Esophagus muscularis mucosa (tissue), 4 donors: Measurements from ENCODE around the gene LGALS12. TPM values are rescaled to one million over a fixed set of nuclear protein-coding genes. Genes with fewer than 3 reads are reported as not detected.

Source experiments
- DNase-seq: peaks from one replicate; pipeline ENCODE4 v3.0.0-alpha.2; 2017; ENCODE audit errors: extremely low spot score
- H3K27ac ChIP-seq, 4 donors: fragments of 200-600 bp; sonication (generic); replicated peaks in 1 of 4; 1 replicate in 3 of 4; 2 replicates in 1 of 4; pipeline ENCODE4 v1.5.1; 2016 to 2019; ENCODE audit warnings: mild to moderate bottlenecking in 1 of 4
- H3K27me3 ChIP-seq, 4 donors: fragments of 200-600 bp; sonication (generic); one replicate each; pipeline versions ENCODE4 v1.5.1 to v1.6.0; 2016 to 2019
- H3K36me3 ChIP-seq, 4 donors: fragments of 200-600 bp; sonication (generic); one replicate each; pipeline ENCODE4 v1.5.1; 2016 to 2019
- H3K4me1 ChIP-seq, 4 donors: fragments of 200-600 bp; sonication (generic); one replicate each; pipeline ENCODE4 v1.5.1; 2016 to 2019
- H3K4me3 ChIP-seq, 4 donors: fragments of 200-600 bp; sonication (generic); 1 replicate in 2 of 4; 2 replicates in 2 of 4; pipeline ENCODE4 v1.5.1; 2016 to 2019; ENCODE audit warnings: mild to moderate bottlenecking in 4 of 4, moderate library complexity in 1 of 4
- H3K9me3 ChIP-seq, 4 donors: fragments of 200-600 bp; sonication (generic); 1 replicate in 3 of 4; 2 replicates in 1 of 4; pipeline ENCODE4 v1.5.1; 2016 to 2019
- CTCF ChIP-seq, 3 experiments: fragments of 200-600 bp in 2 of 3; fragments of 450-650 bp in 1 of 3; sonication (generic) in 2 of 3; IDR thresholded peaks; one replicate each; pipeline ENCODE4 v1.5.1; 2017 to 2019; ENCODE audit warnings: antibody characterized with exemption in 3 of 3, mild to moderate bottlenecking in 2 of 3, moderate library complexity in 1 of 3
- EP300 ChIP-seq: sonication (generic); formaldehyde crosslinking; IDR thresholded peaks from one replicate; pipeline ENCODE4 v1.6.1; 2017; ENCODE audit warnings: antibody characterized with exemption
- POLR2A ChIP-seq: fragments of 450-650 bp; IDR thresholded peaks from one replicate; pipeline ENCODE4 v1.6.1; 2017; ENCODE audit warnings: antibody characterized with exemption, moderate library complexity, mild to moderate bottlenecking, low read depth
- POLR2AphosphoS5 ChIP-seq, 2 donors: sonication (generic); formaldehyde crosslinking; IDR thresholded peaks; one replicate each; pipeline ENCODE4 v1.6.1; 2017; ENCODE audit warnings: antibody characterized with exemption in 2 of 2
- WGBS: methylation state at CpG from one replicate; pipeline ENCODE4 v1.1.5; 2018; 5-methylcytosine and 5-hydroxymethylcytosine counted together
- intact Hi-C: fragments of 100-400 bp; cut with DNase I; formaldehyde crosslinking; loops from one replicate; pipeline ENCODE4 v1.15.1; 2023
- total RNA-seq, 4 donors: library from RNA; depleted of rRNA; stranded (reverse); fragments of >200 nt; gene quantifications; one replicate each; pipeline versions ENCODE4 v1.1.0 to v1.2.1, GENCODE V29; 2016

Gene LGALS12, protein sequence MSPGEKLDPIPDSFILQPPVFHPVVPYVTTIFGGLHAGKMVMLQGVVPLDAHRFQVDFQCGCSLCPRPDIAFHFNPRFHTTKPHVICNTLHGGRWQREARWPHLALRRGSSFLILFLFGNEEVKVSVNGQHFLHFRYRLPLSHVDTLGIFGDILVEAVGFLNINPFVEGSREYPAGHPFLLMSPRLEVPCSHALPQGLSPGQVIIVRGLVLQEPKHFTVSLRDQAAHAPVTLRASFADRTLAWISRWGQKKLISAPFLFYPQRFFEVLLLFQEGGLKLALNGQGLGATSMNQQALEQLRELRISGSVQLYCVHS
- total RNA-seq: not detected

DNA sequence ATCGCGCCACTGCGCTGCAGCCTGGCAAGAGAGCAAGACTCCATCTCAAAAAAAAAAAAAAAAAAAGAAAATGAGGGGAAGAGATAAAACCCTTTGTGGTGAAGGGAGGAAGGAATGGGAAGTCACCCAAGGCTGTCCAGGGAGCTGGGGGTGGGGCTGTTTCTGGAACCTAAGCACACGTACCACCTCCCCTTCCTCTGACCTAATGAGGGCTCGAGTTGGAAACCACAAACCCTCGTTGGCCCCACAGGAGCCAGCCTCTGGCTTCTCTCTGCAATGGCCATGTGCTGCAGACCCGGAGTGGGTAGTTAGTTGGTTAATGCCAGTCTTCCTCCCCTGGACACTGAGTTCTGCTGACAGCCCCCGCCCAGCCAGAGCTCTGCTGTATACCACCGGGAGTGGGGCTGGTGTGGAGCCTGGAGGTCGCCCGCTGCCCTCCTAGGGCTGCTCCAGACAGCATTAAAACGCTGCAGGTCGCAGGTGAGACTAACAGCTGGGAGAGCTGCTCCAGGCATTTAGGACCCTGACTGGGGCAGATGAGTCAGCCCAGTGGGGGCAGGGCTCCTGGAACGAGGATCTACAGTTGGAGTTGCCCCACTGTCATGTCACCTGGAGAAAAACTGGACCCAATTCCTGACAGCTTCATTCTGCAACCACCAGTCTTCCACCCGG lies at the start of gene LGALS12:
TSS of gene LGALS12 (plus strand) at position 228 of the 672 bp plus-strand sequence. CDS start at position 603, 375 bp downstream.
- TF ChIP-seq EP300 (no peak), POLR2A (no peak), POLR2AphosphoS5 (IDR thresholded peaks at IDR 0.05) (no peak), CTCF (IDR thresholded peaks at IDR 0.05) (no peak)
- 63% methylated on average over 13 of the region's 15 CpGs for WGBS
- Histone ChIP-seq H3K4me3 (no peak within 1 kb of the TSS), H3K27me3 (no peaks in the 10 kb centered on the region), H3K9me3 (no peaks in the 10 kb centered on the region), H3K4me1 (peaks cover 16 to 31% (median 17%) of the 10 kb centered on the region in 4 donors), H3K27ac (no peak within 1 kb of the TSS), H3K36me3 (no peaks in the 10 kb centered on the region)
- intact Hi-C loops: no loop called here
- no peak for DNase-seq

DNA sequence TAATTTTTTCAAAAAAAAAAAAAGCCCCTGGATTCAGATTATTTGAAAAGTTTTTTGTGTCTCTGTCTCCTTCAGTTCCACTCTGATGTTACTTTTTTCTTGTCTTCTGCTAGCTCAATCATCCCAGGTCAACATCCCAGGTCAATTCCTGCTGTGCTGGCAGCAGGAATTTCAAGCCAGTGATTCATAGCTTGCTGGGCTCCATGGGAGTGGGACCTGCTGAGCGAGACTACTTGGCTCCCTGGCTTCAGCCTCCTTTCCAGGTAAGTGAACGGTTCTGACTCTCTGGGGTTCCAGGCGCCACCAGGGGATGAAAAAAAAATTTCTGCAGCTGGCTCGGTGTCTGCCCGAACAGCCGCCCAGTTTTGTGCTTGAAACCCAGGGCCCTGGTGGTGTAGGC lies 46.3 kb upstream of the LGALS12 start:
- 45% methylated on average over 6 of the region's 6 CpGs for WGBS
- intact Hi-C loops: no loop called here
- TF ChIP-seq POLR2A: no peak
- TF ChIP-seq POLR2AphosphoS5 (IDR thresholded peaks at IDR 0.05): no peak
- no peak for TF ChIP-seq CTCF (IDR thresholded peaks at IDR 0.05)
- TF ChIP-seq EP300: no peak
- peaks cover 0 to 9% (median 0%) of the 10 kb centered on the region in 4 donors for H3K27me3 ChIP-seq
- no peak overlapping the region for H3K4me3 ChIP-seq
- H3K36me3 ChIP-seq: peaks cover 0 to 24% (median 5%) of the 10 kb centered on the region in 4 donors
- no peak for DNase-seq
- H3K27ac ChIP-seq: no peak overlapping the region
- no peaks in the 10 kb centered on the region for H3K4me1 ChIP-seq
- no peaks in the 10 kb centered on the region for H3K9me3 ChIP-seq

- Histone ChIP-seq H3K9me3 (no peaks in the 10 kb centered on the region), H3K4me1 (no peaks in the 10 kb centered on the region), H3K27ac (no peak overlapping the region), H3K27me3 (peaks cover 0 to 5% (median 0%) of the 10 kb centered on the region in 4 donors), H3K36me3 (peaks cover 0 to 41% (median 11%) of the 10 kb centered on the region in 4 donors), H3K4me3 (no peak overlapping the region)
- TF ChIP-seq POLR2A: no peak
- no peak for TF ChIP-seq CTCF (IDR thresholded peaks at IDR 0.05)
- no peak for TF ChIP-seq EP300
- no peak for TF ChIP-seq POLR2AphosphoS5 (IDR thresholded peaks at IDR 0.05)
- no peak for DNase-seq
- intact Hi-C loops: no loop called here
These were observed 43.7 kb upstream of the LGALS12 start for GRCh38 chr11:63462137-63462536.

- TF ChIP-seq EP300: no peak
- TF ChIP-seq POLR2AphosphoS5 (IDR thresholded peaks at IDR 0.05): no peak
- no peak for TF ChIP-seq CTCF (IDR thresholded peaks at IDR 0.05)
- TF ChIP-seq POLR2A: no peak
- intact Hi-C loops: no loop called here
- WGBS: 69% methylated on average over 3 of the region's 3 CpGs
These were observed 35.6 kb upstream of the LGALS12 start for GRCh38 chr11:63470311-63470710.

More at GRCh38 chr11:63470311-63470710, 35.6 kb upstream of the LGALS12 start:
- Histone ChIP-seq H3K27me3 (no peaks in the 10 kb centered on the region), H3K27ac (no peak overlapping the region), H3K4me1 (no peaks in the 10 kb centered on the region), H3K9me3 (no peaks in the 10 kb centered on the region), H3K36me3 (peaks cover 0 to 17% (median 6%) of the 10 kb centered on the region in 4 donors), H3K4me3 (no peak overlapping the region)
- DNase-seq: no peak
